H1 (cell line): ENCODE data around the gene CEBPA. TPM values are rescaled to one million over a fixed set of nuclear protein-coding genes. Genes with fewer than 3 reads are reported as not detected.

Experiments
- CTCF ChIA-PET: fragments of 300-600 bp; sonication (Branson Sonifier 250); formaldehyde crosslinking; loops from one replicate; lab custom pipeline; 2021; ENCODE audit not compliant: partially characterized antibody; lab: Charles Lee
- POLR2A ChIA-PET: fragments of 300-600 bp; sonication (Branson Sonifier 250); formaldehyde crosslinking; loops from one replicate; lab custom pipeline; 2021; ENCODE audit warnings: inconsistent platforms; ENCODE audit not compliant: partially characterized antibody; lab: Charles Lee
- DNase-seq, 2 experiments: peaks; one replicate each; pipeline versions ENCODE4 v3.0.0 to v3.0.0-alpha.2; 2010 to 2022; ENCODE audit warnings: low spot score in 2 of 2, low read depth in 1 of 2, mixed read lengths in 1 of 2
- FAIRE-seq: peaks from 2 replicates; lab custom pipeline; 2011; peaks lifted over from hg19 to GRCh38; lab: Jason Lieb, UNC
- H2AFZ ChIP-seq: 2 replicates; pipeline ENCODE4 v1.8.1; 2012; ENCODE audit warnings: low read length, inconsistent platforms
- H2AK5ac ChIP-seq: 2 replicates; pipeline ENCODE4 v1.6.1; 2013; ENCODE audit warnings: low read depth, low read length
- H2BK120ac ChIP-seq: replicated peaks from 2 replicates; pipeline ENCODE3; 2013; ENCODE audit warnings: low read depth, low read length, inconsistent platforms
- H2BK12ac ChIP-seq: 2 replicates; pipeline ENCODE4 v1.6.1; 2013; ENCODE audit warnings: low read depth, low read length
- H2BK15ac ChIP-seq: 2 replicates; pipeline ENCODE4 v1.6.1; 2013; ENCODE audit warnings: low read length
- H2BK20ac ChIP-seq: 2 replicates; pipeline ENCODE4 v1.6.1; 2013; ENCODE audit warnings: low read length
- H2BK5ac ChIP-seq: 2 replicates; pipeline ENCODE4 v1.6.1; 2013; ENCODE audit warnings: low read depth, low read length
- H3K14ac ChIP-seq: 2 replicates; pipeline ENCODE4 v1.6.1; 2013; ENCODE audit warnings: inconsistent platforms; ENCODE audit not compliant: insufficient read length
- H3K18ac ChIP-seq: 2 replicates; pipeline ENCODE4 v1.6.1; 2013; ENCODE audit warnings: low read length; ENCODE audit errors: extremely low read depth
- H3K23ac ChIP-seq: 2 replicates; pipeline ENCODE4 v1.6.1; 2013; ENCODE audit warnings: inconsistent platforms; ENCODE audit not compliant: insufficient read length
- H3K23me2 ChIP-seq: 2 replicates; pipeline ENCODE4 v1.6.1; 2013; ENCODE audit warnings: low read depth, low read length
- H3K27ac ChIP-seq: 2 replicates; pipeline ENCODE4 v1.6.1; 2011; ENCODE audit warnings: low read depth, low read length, inconsistent platforms
- H3K27me3 ChIP-seq, 4 experiments: replicated peaks in 1 of 4; 1 replicate in 1 of 4; 2 replicates in 3 of 4; pipeline versions ENCODE4 v1.6.1 to v1.8.1; 2011 to 2013; ENCODE audit warnings: low read length in 3 of 4, mild to moderate bottlenecking in 3 of 4, inconsistent platforms in 2 of 4, mixed read lengths in 2 of 4, moderate library complexity in 1 of 4; ENCODE audit not compliant: control insufficient read depth in 3 of 4, insufficient read depth in 3 of 4; ENCODE audit errors: extremely low read depth in 1 of 4
- H3K36me3 ChIP-seq, 4 experiments: 2 replicates each; pipeline versions ENCODE4 v1.6.1 to v1.8.1; 2011 to 2013; ENCODE audit warnings: mild to moderate bottlenecking in 4 of 4, low read length in 3 of 4, moderate library complexity in 2 of 4, control low read depth in 1 of 4, inconsistent platforms in 1 of 4; ENCODE audit not compliant: insufficient read depth in 4 of 4, control insufficient read depth in 2 of 4
- H3K4ac ChIP-seq: replicated peaks from 2 replicates; pipeline ENCODE3; 2013; ENCODE audit warnings: low read length, low read depth, mixed read lengths, inconsistent platforms; ENCODE audit not compliant: insufficient read length
- H3K4me1 ChIP-seq, 4 experiments: replicated peaks in 1 of 4; 1 replicate in 1 of 4; 2 replicates in 3 of 4; pipeline versions ENCODE4 v1.6.1 to v1.8.1; 2011 to 2013; ENCODE audit warnings: low read length in 3 of 4, inconsistent platforms in 2 of 4, mixed read lengths in 1 of 4; ENCODE audit not compliant: insufficient read depth in 4 of 4, control insufficient read depth in 3 of 4
- H3K4me2 ChIP-seq, 2 experiments: 2 replicates each; pipeline versions ENCODE4 v1.6.1 to v1.8.1; 2011 to 2013; ENCODE audit warnings: low read depth in 2 of 2, low read length in 2 of 2, control low read depth in 1 of 2, inconsistent platforms in 1 of 2, mild to moderate bottlenecking in 1 of 2; ENCODE audit not compliant: insufficient read depth in 1 of 2
- H3K4me3 ChIP-seq, 4 experiments: fragments of 200-600, 300-600 bp in 1 of 4; sonication (generic), shearing (Covaris generic), sonication (Bioruptor Twin) in 1 of 4; 2 replicates each; pipeline versions ENCODE4 v1.5.1 to v1.8.1; 2011 to 2016; ENCODE audit warnings: low read length in 4 of 4, low read depth in 3 of 4, control low read depth in 2 of 4, inconsistent platforms in 2 of 4, mild to moderate bottlenecking in 2 of 4, mixed read lengths in 1 of 4, moderate library complexity in 1 of 4; ENCODE audit not compliant: insufficient read depth in 2 of 4; ENCODE audit errors: extremely low read depth in 1 of 4
- H3K56ac ChIP-seq: replicated peaks from 2 replicates; pipeline ENCODE3; 2013; ENCODE audit warnings: low read depth, mild to moderate bottlenecking, mixed read lengths, low read length, inconsistent platforms; ENCODE audit not compliant: insufficient read length
- H3K79me1 ChIP-seq: 2 replicates; pipeline ENCODE4 v1.6.1; 2013; ENCODE audit warnings: low read depth, low read length, control low read depth
- H3K79me2 ChIP-seq, 2 experiments: 2 replicates each; pipeline versions ENCODE4 v1.6.1 to v1.8.1; 2012 to 2013; ENCODE audit warnings: low read length in 2 of 2, mild to moderate bottlenecking in 2 of 2, inconsistent platforms in 1 of 2; ENCODE audit not compliant: insufficient read depth in 2 of 2, control insufficient read depth in 1 of 2
- H3K9ac ChIP-seq, 4 experiments: replicated peaks in 1 of 4; 1 replicate in 1 of 4; 2 replicates in 3 of 4; pipeline versions ENCODE4 v1.6.1 to v1.8.1; 2011 to 2013; ENCODE audit warnings: low read depth in 3 of 4, low read length in 3 of 4, control low read depth in 2 of 4, mild to moderate bottlenecking in 2 of 4, moderate library complexity in 2 of 4, inconsistent platforms in 1 of 4; ENCODE audit errors: extremely low read depth in 1 of 4
- H3K9me3 ChIP-seq, 2 experiments: 2 replicates each; pipeline versions ENCODE4 v1.6.1 to v1.8.1; 2012 to 2013; ENCODE audit warnings: mild to moderate bottlenecking in 2 of 2, moderate library complexity in 2 of 2, control low read depth in 1 of 2, inconsistent platforms in 1 of 2, low read depth in 1 of 2, low read length in 1 of 2, mixed read lengths in 1 of 2; ENCODE audit not compliant: insufficient read depth in 2 of 2
- H4K20me1 ChIP-seq, 2 experiments: replicated peaks in 1 of 2; 2 replicates each; pipeline versions ENCODE3 to v1.8.1; 2011 to 2013; ENCODE audit warnings: inconsistent platforms in 2 of 2, low read length in 2 of 2, mild to moderate bottlenecking in 1 of 2; ENCODE audit not compliant: insufficient read depth in 2 of 2, control insufficient read depth in 1 of 2
- H4K5ac ChIP-seq: 2 replicates; pipeline ENCODE4 v1.6.1; 2013; ENCODE audit warnings: low read length, low read depth, mixed read lengths, inconsistent platforms; ENCODE audit not compliant: insufficient read length
- H4K8ac ChIP-seq: 2 replicates; pipeline ENCODE4 v1.8.0; 2013; ENCODE audit warnings: mild to moderate bottlenecking, moderate library complexity, low read length, inconsistent platforms; ENCODE audit not compliant: insufficient read depth; ENCODE audit errors: extremely low read depth
- H4K91ac ChIP-seq: replicated peaks from 2 replicates; pipeline ENCODE3; 2013; ENCODE audit warnings: low read length, mixed read lengths, inconsistent platforms; ENCODE audit not compliant: insufficient read length
- CBX8 ChIP-seq: fragments of 300-800, 300-1000 bp; sonication (generic); IDR thresholded peaks from 2 replicates; pipeline ENCODE4 v1.7.1; 2016; ENCODE audit warnings: low read depth, low read length, borderline replicate concordance
- EGR1 ChIP-seq: IDR thresholded peaks from 2 replicates; pipeline ENCODE4 v1.6.1; 2011; ENCODE audit warnings: low read depth, low read length, borderline replicate concordance
- EP300 ChIP-seq, 2 experiments: IDR thresholded peaks; 1 replicate in 1 of 2; 2 replicates in 1 of 2; pipeline ENCODE4 v1.6.1; 2011 to 2012; ENCODE audit warnings: low read depth in 2 of 2, low read length in 2 of 2, mild to moderate bottlenecking in 2 of 2, borderline replicate concordance in 1 of 2, inconsistent platforms in 1 of 2, moderate library complexity in 1 of 2
- MAX ChIP-seq: IDR thresholded peaks from 2 replicates; pipeline ENCODE4 v1.6.1; 2012; ENCODE audit warnings: inconsistent platforms
- RAD21 ChIP-seq, 2 experiments: IDR thresholded peaks in 1 of 2; conservative IDR thresholded peaks in 1 of 2; 2 replicates each; pipeline ENCODE4 v1.6.1; 2011; ENCODE audit warnings: low read depth in 2 of 2, low read length in 2 of 2, improper control_type of control experiment in 1 of 2, inconsistent platforms in 1 of 2, mild to moderate bottlenecking in 1 of 2, moderate library complexity in 1 of 2
- RFX5 ChIP-seq: IDR thresholded peaks from 2 replicates; pipeline ENCODE4 v1.6.1; 2011; ENCODE audit warnings: low read depth, low read length, improper control_type of control experiment, borderline replicate concordance
- SAP30 ChIP-seq: fragments of 300-600 bp; sonication (generic); IDR thresholded peaks from 2 replicates; pipeline ENCODE4 v1.7.1; 2012; ENCODE audit warnings: low read length, moderate library complexity, mild to moderate bottlenecking, inconsistent platforms; ENCODE audit not compliant: insufficient read depth, insufficient replicate concordance
- SIN3A ChIP-seq, 2 experiments: IDR thresholded peaks in 1 of 2; conservative IDR thresholded peaks in 1 of 2; 2 replicates each; pipeline ENCODE4 v1.6.1; 2011 to 2012; ENCODE audit warnings: low read length in 2 of 2, improper control_type of control experiment in 1 of 2, low read depth in 1 of 2, mild to moderate bottlenecking in 1 of 2
- SIRT6 ChIP-seq: IDR thresholded peaks from one replicate; pipeline ENCODE4 v1.7.1; 2012; ENCODE audit warnings: low read length, inconsistent platforms
- TAF1 ChIP-seq: IDR thresholded peaks from 2 replicates; pipeline ENCODE4 v1.6.1; 2011; ENCODE audit warnings: mild to moderate bottlenecking, low read depth, low read length
- TEAD4 ChIP-seq: IDR thresholded peaks from 2 replicates; pipeline ENCODE4 v1.6.1; 2012; ENCODE audit warnings: low read depth, low read length, inconsistent platforms, mixed read lengths
- WGBS, 2 experiments: shearing (Covaris generic) in 1 of 2; methylation state at CpG; one replicate each; pipeline versions ENCODE4 v1.1.6 to v1.1.7; 2013 to 2015; ENCODE audit warnings: low lambda C conversion rate in 2 of 2, mixed read lengths in 2 of 2, inconsistent platforms in 1 of 2, low coverage in 1 of 2, missing lambda C conversion rate in 1 of 2; ENCODE audit not compliant: insufficient replicate concordance in 2 of 2, insufficient coverage in 1 of 2, insufficient read length in 1 of 2; ENCODE audit errors: extremely low coverage in 1 of 2, missing lambda C conversion rate in 1 of 2; 5-methylcytosine and 5-hydroxymethylcytosine counted together
- polyA plus RNA-seq, 7 experiments: library from polyadenylated mRNA; depleted of rRNA in 3 of 7; stranded (reverse) in 5 of 7; unstranded in 2 of 7; fragments of >200 nt in 5 of 7; fragments of 200-250 nt in 2 of 7; gene quantifications; 1 replicate in 5 of 7; 2 replicates in 1 of 7; 4 replicates in 1 of 7; pipeline versions ENCODE4 v1.2.1 to v1.2.3, GENCODE V29; 2011 to 2013; ENCODE audit warnings: missing spikeins in 2 of 7, mixed read lengths in 2 of 7
- total RNA-seq: library from RNA; stranded (reverse); fragmentation: NEBNext Ultra II Directional; extraction: Animal tissue kit (Norgen Biotek cat#: 25700); gene quantifications from 2 replicates; pipeline ENCODE4 v1.2.1, GENCODE V29; 2021

CEBPA gene
- total and polyA plus RNA-seq, 2 of the 8 experiments (the other 6 are each of a cell fraction or from before 2014, with no cell fraction given), result 2.0 to 2.7 TPM

GRCh38 chr19:33348301-33349010 lies 46.1 kb upstream of the CEBPA start:
- Histone ChIP-seq H3K4me2 (no peak overlapping the region), H2BK20ac (no peak overlapping the region), H3K4me3 (no peak overlapping the region), H3K36me3 (no peaks in the 10 kb centered on the region), H3K9me3 (no peaks in the 10 kb centered on the region), H2AFZ (no peak overlapping the region), H2BK120ac (no peak overlapping the region), H4K5ac (no peak overlapping the region), H3K23ac (no peak overlapping the region), H3K4ac (no peak overlapping the region), H3K27me3 (0 out of 7 replicates have a peak, but pooled peaks cover 0 to 3% (median 0%) of the 10 kb centered on the region in 4 experiments), H4K20me1 (no peaks in the 10 kb centered on the region), H3K79me1 (no peaks in the 10 kb centered on the region), H3K14ac (no peak overlapping the region), H3K18ac (no peak overlapping the region), H2AK5ac (no peak overlapping the region), H3K4me1 (no peaks in the 10 kb centered on the region; a peak in 1 of 7 replicates), H2BK5ac (no peak overlapping the region), H3K27ac (no peak overlapping the region), H3K56ac (no peak overlapping the region), H4K91ac (no peak overlapping the region), H2BK15ac (no peak overlapping the region), H4K8ac (no peak overlapping the region; the same call in none of the 2 replicates), H3K23me2 (no peaks in the 10 kb centered on the region; the same call in 1 of the 2 replicates), H3K79me2 (no peaks in the 10 kb centered on the region), H2BK12ac (no peak overlapping the region), H3K9ac (no peak overlapping the region)
- FAIRE-seq (no peak), DNase-seq (no peak)
- 89% methylated on average over 12 of the region's 12 CpGs; no CpG with 5 or more reads in 1 of the 2 experiments for WGBS, 2 experiments
- ChIA-PET CTCF (interaction anchor here (0.6 to 1.4 kb wide), 4 partner anchors 10 to 647 kb away, joined by 3 to 4 read pairs (median 4); no protein-coding TSS in a partner anchor), POLR2A (interaction anchor here (1.5 to 1.6 kb wide), 2 partner anchors 25 to 46 kb away, joined by 3 to 8 read pairs; partner anchors contain the start of genes CEBPA and CEBPG)
- TF ChIP-seq SIN3A (conservative IDR thresholded peaks at IDR 0.05 in 1 of 2, IDR thresholded peaks at IDR 0.05 in 1 of 2; ENCODE audit: low read depth in 1 of 2, low read length in 2 of 2) (no peak), EGR1 (no peak), RAD21 (IDR thresholded peaks at IDR 0.05 in 1 of 2, conservative IDR thresholded peaks at IDR 0.05 in 1 of 2; ENCODE audit: low read depth in 2 of 2, low read length in 2 of 2) (no peak), TEAD4 (no peak), SIRT6 (no peak), MAX (no peak), EP300 (IDR thresholded peaks at IDR 0.05; ENCODE audit: borderline replicate concordance in 1 of 2, low read depth in 2 of 2, low read length in 2 of 2) (no peak), CBX8 (no peak), TAF1 (no peak), RFX5 (no peak), SAP30 (no peak)
